Measurements from ENCODE around the gene ELN. TPM values are rescaled to one million over a fixed set of nuclear protein-coding genes. Genes with fewer than 3 reads are reported as not detected.

ELN gene
- total and polyA plus RNA-seq, 2 of the 4 experiments (the other 2 are of a cell fraction) = 2.2 to 14.3 TPM

DNA sequence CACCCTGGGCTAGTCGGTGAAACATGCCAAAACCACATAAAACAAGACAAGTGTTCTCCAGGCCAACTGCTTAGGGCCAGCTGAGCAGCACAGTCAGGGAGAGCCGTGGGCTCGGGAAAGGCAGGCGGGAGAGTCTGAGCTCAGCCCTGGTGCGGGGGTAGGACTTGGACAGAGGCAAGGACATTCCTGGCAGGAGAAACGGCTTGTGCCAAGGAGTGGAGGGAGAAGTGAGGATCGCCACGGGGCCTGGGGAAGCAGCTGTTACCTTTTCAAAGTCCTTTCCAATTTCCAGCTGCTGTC lies 4.2 kb downstream of the ELN start:
- intact Hi-C loops (cut with micrococcal nuclease) = loop anchor here (2.0 kb wide), 1 partner anchor 47 kb away; no protein-coding TSS in a partner anchor
- no CpG with 5 or more reads among the region's 8 CpGs for WGBS, 2 experiments (ENCODE audit: extremely low coverage in 2 of 2, insufficient read length in 1 of 2)
- no peak overlapping the region for H4K91ac ChIP-seq (ENCODE audit: insufficient read depth, low read depth, low read length)
- peak overlapping the region; percentile 50; the same call in 1 of the 2 replicates for H2BK120ac ChIP-seq (ENCODE audit: low read depth, low read length)
- H2BK15ac ChIP-seq (ENCODE audit: low read depth, low read length) = no peak overlapping the region
- H3K9me1 ChIP-seq (ENCODE audit: insufficient read depth, low read length) = peaks cover 3% of the 10 kb centered on the region; the same call in 1 of the 2 replicates
- H3K4me3 ChIP-seq (ENCODE audit: insufficient read depth, low read depth, low read length) = no peak overlapping the region
- dilution Hi-C loops (cut with HindIII; ENCODE audit: low sequenced_read_pairs, unreplicated experiment) = no loop called here
- no peak overlapping the region for H3K27ac ChIP-seq (ENCODE audit: insufficient read depth, low read length)
- in situ Hi-C loops (cut with MboI; ENCODE audit: low sequenced_read_pairs) = no loop called here
- H2AK5ac ChIP-seq (ENCODE audit: low read depth, low read length) = 0 out of 2 replicates have a peak overlapping the region, but pooled peaks have one; percentile 10
- peak overlapping the region; percentile 58; the same call in 1 of the 2 replicates for H3K14ac ChIP-seq (replicated peaks; ENCODE audit: low read depth, low read length)
- no peaks in the 10 kb centered on the region for H4K20me1 ChIP-seq (ENCODE audit: insufficient read depth, low read length)
- no peak overlapping the region for H3K18ac ChIP-seq (ENCODE audit: low read depth, low read length)
- H4K8ac ChIP-seq (ENCODE audit: low read depth in 2 of 2, low read length in 2 of 2) = no peak overlapping the region
- H4K5ac ChIP-seq (ENCODE audit: low read depth, low read length) = no peak overlapping the region
- peak overlapping the region; percentile 29; the same call in 1 of the 2 replicates for H2BK20ac ChIP-seq (ENCODE audit: low read depth, low read length)
- BruUV-seq (replicated peaks) = no TSS peak
- no peak overlapping the region for H2BK5ac ChIP-seq (ENCODE audit: low read depth, low read length, poor library complexity, severe bottlenecking)
- H3K23ac ChIP-seq (ENCODE audit: low read depth, low read length) = peak overlapping the region; percentile 45
- H3K4ac ChIP-seq (ENCODE audit: low read depth, low read length) = peak overlapping the region; percentile 30; the same call in 1 of the 2 replicates
- ChIA-PET POLR2A (ENCODE audit: unreplicated experiment) (no interaction called here), CTCF (no interaction called here)
- peak overlapping the region; percentile 56 for H2AK9ac ChIP-seq (replicated peaks; ENCODE audit: low read depth, low read length, poor library complexity)
- H2AFZ ChIP-seq (replicated peaks; ENCODE audit: low read length, poor library complexity) = peak overlapping the region; percentile 3
- peaks cover 0 to 10% of the 10 kb centered on the region in 2 experiments; a peak in 1 of 4 replicates for H3K79me1 ChIP-seq (ENCODE audit: low read depth in 1 of 2, low read length in 2 of 2)
- no peaks in the 10 kb centered on the region for H3K9me3 ChIP-seq (ENCODE audit: control insufficient read depth, insufficient read depth, low read length)
- no peak overlapping the region for H3K4me2 ChIP-seq (ENCODE audit: low read depth, low read length)
- ATAC-seq (ENCODE audit: low read depth) (peak; percentile 75), DNase-seq (peak; percentile 77)
- no peak overlapping the region for H3K56ac ChIP-seq (ENCODE audit: extremely low read depth, insufficient read depth, low read length)
- H3K27me3 ChIP-seq (ENCODE audit: control insufficient read depth, insufficient read depth, low read length) = no peaks in the 10 kb centered on the region
- TF ChIP-seq RCOR1 (IDR thresholded peaks at IDR 0.05; ENCODE audit: insufficient replicate concordance, low read length) (peak; percentile 64), NFE2L2 (IDR thresholded peaks at IDR 0.05; ENCODE audit: low read depth, low read length) (no peak)
- H3K36me3 ChIP-seq (ENCODE audit: control insufficient read depth, insufficient read depth, low read length) = no peaks in the 10 kb centered on the region
- H3K9ac ChIP-seq (ENCODE audit: low read depth, low read length) = no peak overlapping the region
- peaks cover 28% of the 10 kb centered on the region for H3K4me1 ChIP-seq (ENCODE audit: control insufficient read depth, insufficient read depth, low read length)

Data from IMR-90 (cell line).